Suprapubic skin (tissue), 3 donors: ENCODE measurements around the gene CD300E.

Experiments used
- POLR2A ChIP-seq, 2 donors: fragments of 450-650 bp; IDR thresholded peaks; one replicate each; pipeline ENCODE4 v1.6.1; 2017; ENCODE audit warnings: antibody characterized with exemption in 2 of 2, mild to moderate bottlenecking in 2 of 2, moderate library complexity in 2 of 2
- TF ChIP-seq, protein P1 (sequence below), 2 donors: fragments of 200-600 bp in 1 of 2; fragments of 450-650 bp in 1 of 2; sonication (generic) in 1 of 2; IDR thresholded peaks; one replicate each; pipeline ENCODE4 v1.5.1; 2016 to 2019; ENCODE audit warnings: antibody characterized with exemption in 2 of 2, mild to moderate bottlenecking in 1 of 2, moderate library complexity in 1 of 2

DNA sequence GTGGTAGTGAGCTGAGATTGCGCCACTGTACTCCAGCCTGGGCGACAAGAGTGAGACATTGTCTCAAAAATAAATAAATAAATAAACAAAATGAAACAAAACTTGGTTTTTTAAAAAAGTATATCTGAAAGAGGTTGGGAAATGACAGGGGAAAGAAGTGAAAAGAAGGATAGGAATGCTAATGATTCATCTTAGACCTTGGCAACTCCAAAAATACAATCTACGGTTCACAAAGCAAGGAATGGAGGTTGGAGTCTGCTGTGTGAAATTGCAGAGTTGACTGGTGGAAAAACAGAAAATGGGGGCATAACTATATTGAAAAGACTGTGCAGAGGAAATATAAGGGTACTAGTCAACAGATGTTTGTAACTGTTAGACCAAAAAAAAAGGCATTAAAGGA, 40.0 kb upstream of the CD300E start:
- TF ChIP-seq, protein P1, sequence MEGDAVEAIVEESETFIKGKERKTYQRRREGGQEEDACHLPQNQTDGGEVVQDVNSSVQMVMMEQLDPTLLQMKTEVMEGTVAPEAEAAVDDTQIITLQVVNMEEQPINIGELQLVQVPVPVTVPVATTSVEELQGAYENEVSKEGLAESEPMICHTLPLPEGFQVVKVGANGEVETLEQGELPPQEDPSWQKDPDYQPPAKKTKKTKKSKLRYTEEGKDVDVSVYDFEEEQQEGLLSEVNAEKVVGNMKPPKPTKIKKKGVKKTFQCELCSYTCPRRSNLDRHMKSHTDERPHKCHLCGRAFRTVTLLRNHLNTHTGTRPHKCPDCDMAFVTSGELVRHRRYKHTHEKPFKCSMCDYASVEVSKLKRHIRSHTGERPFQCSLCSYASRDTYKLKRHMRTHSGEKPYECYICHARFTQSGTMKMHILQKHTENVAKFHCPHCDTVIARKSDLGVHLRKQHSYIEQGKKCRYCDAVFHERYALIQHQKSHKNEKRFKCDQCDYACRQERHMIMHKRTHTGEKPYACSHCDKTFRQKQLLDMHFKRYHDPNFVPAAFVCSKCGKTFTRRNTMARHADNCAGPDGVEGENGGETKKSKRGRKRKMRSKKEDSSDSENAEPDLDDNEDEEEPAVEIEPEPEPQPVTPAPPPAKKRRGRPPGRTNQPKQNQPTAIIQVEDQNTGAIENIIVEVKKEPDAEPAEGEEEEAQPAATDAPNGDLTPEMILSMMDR (IDR thresholded peaks at IDR 0.05), result no peak
- no peak for TF ChIP-seq POLR2A (IDR thresholded peaks at IDR 0.05)
